Measurements from ENCODE around the gene EPB41L2.
"Not testable (repeated sequence)": the region's sequence is repeated elsewhere in the genome, so short reads cannot be mapped to it uniquely, and the experiment has no call there.

Gene EPB41L2

GRCh38 chr6:130947464-130947863 is 115.6 kb downstream of the EPB41L2 start:
- DNase-seq (ENCODE audit: low read depth), result no peak
- no peak for TF ChIP-seq CTCF (conservative IDR thresholded peaks at IDR 0.05; ENCODE audit: control insufficient read depth, insufficient read depth, low read depth, low read length)
- no peak overlapping the region for H3K4me3 ChIP-seq (ENCODE audit: control insufficient read depth, low read depth, low read length)

GRCh38 chr6:130946076-130946475 is 117.0 kb downstream of the EPB41L2 start:
- DNase-seq (ENCODE audit: low read depth), result peak; percentile 75
- H3K4me3 ChIP-seq (ENCODE audit: control insufficient read depth, low read depth, low read length), result no peak overlapping the region
- no peak for TF ChIP-seq CTCF (conservative IDR thresholded peaks at IDR 0.05; ENCODE audit: control insufficient read depth, insufficient read depth, low read depth, low read length)

GRCh38 chr6:130945401-130945919 is 117.6 kb downstream of the EPB41L2 start:
- DNase-seq (ENCODE audit: low read depth), result no peak
- TF ChIP-seq CTCF (conservative IDR thresholded peaks at IDR 0.05; ENCODE audit: control insufficient read depth, insufficient read depth, low read depth, low read length), result no peak
- H3K4me3 ChIP-seq (ENCODE audit: control insufficient read depth, low read depth, low read length), result no peak overlapping the region

GRCh38 chr6:130944486-130944885 is 118.6 kb downstream of the EPB41L2 start:
- no peak for TF ChIP-seq CTCF (conservative IDR thresholded peaks at IDR 0.05; ENCODE audit: control insufficient read depth, insufficient read depth, low read depth, low read length)
- no peak for DNase-seq (ENCODE audit: low read depth)
- H3K4me3 ChIP-seq (ENCODE audit: control insufficient read depth, low read depth, low read length), result no peak overlapping the region

GRCh38 chr6:130943738-130944137 is 119.3 kb downstream of the EPB41L2 start:
- TF ChIP-seq CTCF (conservative IDR thresholded peaks at IDR 0.05; ENCODE audit: control insufficient read depth, insufficient read depth, low read depth, low read length), result no peak
- no peak for DNase-seq (ENCODE audit: low read depth)
- H3K4me3 ChIP-seq (ENCODE audit: control insufficient read depth, low read depth, low read length), result no peak overlapping the region

GRCh38 chr6:130942752-130943151 is 120.3 kb downstream of the EPB41L2 start:
- not testable (repeated sequence) for H3K4me3 ChIP-seq (ENCODE audit: control insufficient read depth, low read depth, low read length); DNase-seq (ENCODE audit: low read depth)

- no peak for DNase-seq (ENCODE audit: low read depth)
- H3K4me3 ChIP-seq (ENCODE audit: control insufficient read depth, low read depth, low read length), result no peak overlapping the region
- no peak for TF ChIP-seq CTCF (conservative IDR thresholded peaks at IDR 0.05; ENCODE audit: control insufficient read depth, insufficient read depth, low read depth, low read length)
Observed at GRCh38 chr6:130937942-130938604, 125.0 kb downstream of the EPB41L2 start.

All from fibroblast of mammary gland (primary cell).